Hepatocyte (in vitro differentiated cells): ENCODE data around the gene RGS5.

Experiments
- EZH2phosphoT487 ChIP-seq: fragments of 200-600 bp; sonication (generic); IDR thresholded peaks from one replicate; pipeline ENCODE4 v1.6.1; 2018; ENCODE audit warnings: antibody characterized with exemption, mild to moderate bottlenecking, low read depth, moderate library complexity; ENCODE audit not compliant: unreplicated experiment, severe bottlenecking
- TF ChIP-seq, protein P1 (sequence below): fragments of 200-600 bp; sonication (generic); IDR thresholded peaks from 2 replicates; pipeline ENCODE4 v1.5.1; 2016; ENCODE audit warnings: antibody characterized with exemption, mild to moderate bottlenecking; ENCODE audit not compliant: poor library complexity

- TF ChIP-seq, protein P1, sequence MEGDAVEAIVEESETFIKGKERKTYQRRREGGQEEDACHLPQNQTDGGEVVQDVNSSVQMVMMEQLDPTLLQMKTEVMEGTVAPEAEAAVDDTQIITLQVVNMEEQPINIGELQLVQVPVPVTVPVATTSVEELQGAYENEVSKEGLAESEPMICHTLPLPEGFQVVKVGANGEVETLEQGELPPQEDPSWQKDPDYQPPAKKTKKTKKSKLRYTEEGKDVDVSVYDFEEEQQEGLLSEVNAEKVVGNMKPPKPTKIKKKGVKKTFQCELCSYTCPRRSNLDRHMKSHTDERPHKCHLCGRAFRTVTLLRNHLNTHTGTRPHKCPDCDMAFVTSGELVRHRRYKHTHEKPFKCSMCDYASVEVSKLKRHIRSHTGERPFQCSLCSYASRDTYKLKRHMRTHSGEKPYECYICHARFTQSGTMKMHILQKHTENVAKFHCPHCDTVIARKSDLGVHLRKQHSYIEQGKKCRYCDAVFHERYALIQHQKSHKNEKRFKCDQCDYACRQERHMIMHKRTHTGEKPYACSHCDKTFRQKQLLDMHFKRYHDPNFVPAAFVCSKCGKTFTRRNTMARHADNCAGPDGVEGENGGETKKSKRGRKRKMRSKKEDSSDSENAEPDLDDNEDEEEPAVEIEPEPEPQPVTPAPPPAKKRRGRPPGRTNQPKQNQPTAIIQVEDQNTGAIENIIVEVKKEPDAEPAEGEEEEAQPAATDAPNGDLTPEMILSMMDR: no peak
- TF ChIP-seq EZH2phosphoT487: no peak
Observed at GRCh38 chr1:163187849-163188248, 14.9 kb downstream of the RGS5 start.
